ENCODE measurements around the gene STIM2.

GRCh38 chr4:26978387-26979053, 117.9 kb downstream of the STIM2 start:
- no peak for TF ChIP-seq POLR2A (IDR thresholded peaks at IDR 0.05; ENCODE audit: low read depth, low read length)
- no peak for TF ChIP-seq SPI1 (IDR thresholded peaks at IDR 0.05; ENCODE audit: low read depth, low read length)
- TF ChIP-seq TAF1 (IDR thresholded peaks at IDR 0.05; ENCODE audit: low read depth, low read length), result no peak

All from GM12891 (cell line).